ENCODE measurements around the gene CREM. TPM values are rescaled to one million over a fixed set of nuclear protein-coding genes. Genes with fewer than 3 reads are reported as not detected.

The CREM gene
- total and polyA plus RNA-seq, 5 experiments from 2014 or later, result 16.4 to 29.6 (median 20.4) TPM

GRCh38 chr10:35200487-35200886 lies 73.8 kb downstream of the CREM start:
- H3K4me1 Mint-ChIP-seq, result peaks cover 2 to 36% (median 14%) of the 10 kb centered on the region in 4 donors
- peak overlapping the region in 4 of 10 donors; percentile 6 to 79 (median 58) for H3K27ac Mint-ChIP-seq
- ATAC-seq, result no peak
- no peaks in the 10 kb centered on the region for H3K9me3 Mint-ChIP-seq
- no peaks in the 10 kb centered on the region for H3K36me3 Mint-ChIP-seq
- no peak overlapping the region for H3K4me3 Mint-ChIP-seq
- POLR2A ChIA-PET, result no interaction called here
- DNase-seq, result no peak
- no peaks in the 10 kb centered on the region for H3K27me3 Mint-ChIP-seq

GRCh38 chr10:35201234-35201633 lies 74.6 kb downstream of the CREM start:
- no peaks in the 10 kb centered on the region for H3K9me3 Mint-ChIP-seq
- ATAC-seq (no peak), DNase-seq (no peak)
- H3K36me3 Mint-ChIP-seq, result no peaks in the 10 kb centered on the region
- POLR2A ChIA-PET, result no interaction called here
- H3K4me1 Mint-ChIP-seq, result peaks cover 2 to 28% (median 8%) of the 10 kb centered on the region in 4 donors
- peak overlapping the region in 2 of 10 donors; percentile 28 to 31 for H3K27ac Mint-ChIP-seq
- no peaks in the 10 kb centered on the region for H3K27me3 Mint-ChIP-seq
- H3K4me3 Mint-ChIP-seq, result no peak overlapping the region

GRCh38 chr10:35202050-35202449 lies 75.4 kb downstream of the CREM start:
- H3K27ac Mint-ChIP-seq, result peak overlapping the region in 1 of 10 donors; percentile 9
- DNase-seq, result no peak
- ATAC-seq, result no peak
- H3K36me3 Mint-ChIP-seq, result peaks cover 0 to 6% (median 3%) of the 10 kb centered on the region in 3 donors
- no peaks in the 10 kb centered on the region for H3K27me3 Mint-ChIP-seq
- no peaks in the 10 kb centered on the region for H3K9me3 Mint-ChIP-seq
- no peak overlapping the region for H3K4me3 Mint-ChIP-seq
- POLR2A ChIA-PET, result no interaction called here
- H3K4me1 Mint-ChIP-seq, result peaks cover 2 to 25% (median 5%) of the 10 kb centered on the region in 4 donors

- no peak for DNase-seq
- H3K36me3 Mint-ChIP-seq, result peaks cover 0 to 9% (median 3%) of the 10 kb centered on the region in 3 donors
- peaks cover 2 to 25% (median 4%) of the 10 kb centered on the region in 4 donors for H3K4me1 Mint-ChIP-seq
- H3K27ac Mint-ChIP-seq, result no peak overlapping the region
- no peaks in the 10 kb centered on the region for H3K27me3 Mint-ChIP-seq
- H3K4me3 Mint-ChIP-seq, result no peak overlapping the region
- ATAC-seq, result no peak
- H3K9me3 Mint-ChIP-seq, result no peaks in the 10 kb centered on the region
- POLR2A ChIA-PET, result interaction anchor here (0.6 kb wide), 1 partner anchor 113 kb away, joined by 3 read pairs; no protein-coding TSS in a partner anchor
Observed at GRCh38 chr10:35203745-35204144, 77.1 kb downstream of the CREM start.

- Mint-ChIP-seq H3K4me1 (peaks cover 2 to 33% (median 4%) of the 10 kb centered on the region in 4 donors), H3K9me3 (no peaks in the 10 kb centered on the region), H3K36me3 (peaks cover 0 to 15% (median 3%) of the 10 kb centered on the region in 3 donors), H3K4me3 (no peak overlapping the region), H3K27me3 (no peaks in the 10 kb centered on the region), H3K27ac (no peak overlapping the region)
- POLR2A ChIA-PET, result no interaction called here
- DNase-seq (no peak), ATAC-seq (no peak)
Observed at GRCh38 chr10:35204650-35205319, 78.1 kb downstream of the CREM start.

GRCh38 chr10:35206274-35206673 lies 79.6 kb downstream of the CREM start:
- ATAC-seq (no peak), DNase-seq (no peak)
- H3K4me1 Mint-ChIP-seq, result peaks cover 0 to 25% (median 0%) of the 10 kb centered on the region in 4 donors
- no peak overlapping the region for H3K4me3 Mint-ChIP-seq
- POLR2A ChIA-PET, result interaction anchor here (1.7 kb wide), 1 partner anchor 80 kb away, joined by 6 read pairs; the partner anchor contains the start of gene CREM
- peaks cover 0 to 18% (median 3%) of the 10 kb centered on the region in 3 donors for H3K36me3 Mint-ChIP-seq
- H3K27me3 Mint-ChIP-seq, result no peaks in the 10 kb centered on the region
- H3K27ac Mint-ChIP-seq, result no peak overlapping the region
- no peaks in the 10 kb centered on the region for H3K9me3 Mint-ChIP-seq

GRCh38 chr10:35208536-35208935 lies 81.9 kb downstream of the CREM start:
- H3K27me3 Mint-ChIP-seq, result no peaks in the 10 kb centered on the region
- peaks cover 0 to 18% (median 0%) of the 10 kb centered on the region in 4 donors for H3K4me1 Mint-ChIP-seq
- no peak for DNase-seq
- H3K4me3 Mint-ChIP-seq, result peak overlapping the region in 1 of 10 donors; percentile 2
- H3K27ac Mint-ChIP-seq, result peak overlapping the region in 4 of 10 donors; percentile 18 to 56 (median 32)
- peaks cover 0 to 26% (median 3%) of the 10 kb centered on the region in 3 donors for H3K36me3 Mint-ChIP-seq
- no peaks in the 10 kb centered on the region for H3K9me3 Mint-ChIP-seq
- POLR2A ChIA-PET, result no interaction called here
- no peak for ATAC-seq

- H3K9me3 Mint-ChIP-seq, result no peaks in the 10 kb centered on the region
- POLR2A ChIA-PET, result no interaction called here
- DNase-seq, result no peak
- no peaks in the 10 kb centered on the region for H3K27me3 Mint-ChIP-seq
- ATAC-seq, result no peak
- peaks cover 0 to 26% (median 3%) of the 10 kb centered on the region in 3 donors for H3K36me3 Mint-ChIP-seq
- H3K4me3 Mint-ChIP-seq, result peak overlapping the region in 1 of 10 donors; percentile 2
- H3K27ac Mint-ChIP-seq, result peak overlapping the region in 3 of 10 donors; percentile 7 to 37 (median 18)
- H3K4me1 Mint-ChIP-seq, result peaks cover 0 to 18% (median 0%) of the 10 kb centered on the region in 4 donors
Observed at GRCh38 chr10:35208949-35209613, 82.4 kb downstream of the CREM start.

GRCh38 chr10:35210961-35211360 lies 84.3 kb downstream of the CREM start:
- Mint-ChIP-seq H3K4me1 (peaks cover 0 to 21% (median 0%) of the 10 kb centered on the region in 4 donors), H3K27ac (peak overlapping the region in 6 of 10 donors; percentile 19 to 87 (median 34)), H3K27me3 (no peaks in the 10 kb centered on the region), H3K4me3 (no peak overlapping the region), H3K9me3 (no peaks in the 10 kb centered on the region), H3K36me3 (peaks cover 0 to 26% (median 3%) of the 10 kb centered on the region in 3 donors)
- DNase-seq (no peak), ATAC-seq (no peak)
- POLR2A ChIA-PET, result no interaction called here

GRCh38 chr10:35211390-35211789 lies 84.7 kb downstream of the CREM start:
- H3K4me1 Mint-ChIP-seq, result peaks cover 0 to 25% (median 0%) of the 10 kb centered on the region in 4 donors
- peak overlapping the region in 5 of 10 donors; percentile 19 to 52 (median 32) for H3K27ac Mint-ChIP-seq
- DNase-seq, result no peak
- POLR2A ChIA-PET, result no interaction called here
- peaks cover 0 to 26% (median 3%) of the 10 kb centered on the region in 3 donors for H3K36me3 Mint-ChIP-seq
- H3K4me3 Mint-ChIP-seq, result no peak overlapping the region
- no peak for ATAC-seq
- no peaks in the 10 kb centered on the region for H3K27me3 Mint-ChIP-seq
- no peaks in the 10 kb centered on the region for H3K9me3 Mint-ChIP-seq

GRCh38 chr10:35212856-35213255 lies 86.2 kb downstream of the CREM start:
- Mint-ChIP-seq H3K4me3 (no peak overlapping the region), H3K4me1 (peaks cover 0 to 34% (median 0%) of the 10 kb centered on the region in 4 donors), H3K36me3 (peaks cover 0 to 20% (median 0%) of the 10 kb centered on the region in 3 donors), H3K27ac (peak overlapping the region in 1 of 10 donors; percentile 57), H3K27me3 (no peaks in the 10 kb centered on the region), H3K9me3 (no peaks in the 10 kb centered on the region)
- DNase-seq, result no peak
- POLR2A ChIA-PET, result interaction anchor here (0.6 kb wide), 1 partner anchor 16 kb away, joined by 4 read pairs; no protein-coding TSS in a partner anchor
- ATAC-seq, result no peak

- H3K27me3 Mint-ChIP-seq, result peaks cover 0 to 4% (median 2%) of the 10 kb centered on the region in 5 donors
- peaks cover 2 to 38% (median 5%) of the 10 kb centered on the region in 4 donors for H3K4me1 Mint-ChIP-seq
- H3K36me3 Mint-ChIP-seq, result peaks cover 0 to 17% (median 0%) of the 10 kb centered on the region in 3 donors
- H3K9me3 Mint-ChIP-seq, result no peaks in the 10 kb centered on the region
- H3K27ac Mint-ChIP-seq, result peak overlapping the region in 3 of 10 donors; percentile 17 to 63 (median 63)
- DNase-seq (no peak), ATAC-seq (no peak)
- no peak overlapping the region for H3K4me3 Mint-ChIP-seq
- POLR2A ChIA-PET, result no interaction called here
Observed at GRCh38 chr10:35213699-35214098, 87.1 kb downstream of the CREM start.

- H3K4me1 Mint-ChIP-seq, result peaks cover 2 to 33% (median 5%) of the 10 kb centered on the region in 4 donors
Observed at GRCh38 chr10:35214607-35215020, 88.0 kb downstream of the CREM start.

More at GRCh38 chr10:35214607-35215020, 88.0 kb downstream of the CREM start:
- Mint-ChIP-seq H3K36me3 (peaks cover 0 to 11% (median 0%) of the 10 kb centered on the region in 3 donors), H3K4me3 (no peak overlapping the region), H3K9me3 (no peaks in the 10 kb centered on the region), H3K27me3 (peaks cover 0 to 4% (median 3%) of the 10 kb centered on the region in 5 donors), H3K27ac (no peak overlapping the region)
- POLR2A ChIA-PET, result interaction anchor here (0.6 kb wide), 1 partner anchor 86 kb away, joined by 6 read pairs; no protein-coding TSS in a partner anchor
- DNase-seq (no peak), ATAC-seq (no peak)

Measured in naive thymus-derived CD8-positive, alpha-beta T cell (primary cell).